WERI-Rb-1 (cell line): Measurements from ENCODE around the gene PGP.

ENCODE experiments used
- DNase-seq: peaks from one replicate; pipeline ENCODE4 v3.0.0-alpha.2; 2020
- H3K27ac ChIP-seq: fragments of 250-450 bp; sonication (Bioruptor Pico); 2 replicates; pipeline ENCODE4 v1.5.1; 2020; ENCODE audit warnings: mild to moderate bottlenecking, moderate library complexity
- H3K27me3 ChIP-seq: fragments of 250-450 bp; sonication (Bioruptor Pico); 2 replicates; pipeline ENCODE4 v1.5.1; 2021; ENCODE audit warnings: mild to moderate bottlenecking, low read depth, moderate library complexity; ENCODE audit not compliant: insufficient read depth, severe bottlenecking
- H3K36me3 ChIP-seq: fragments of 250-450 bp; sonication (Bioruptor Pico); 2 replicates; pipeline ENCODE4 v1.5.1; 2020; ENCODE audit warnings: mild to moderate bottlenecking, moderate library complexity
- H3K4me3 ChIP-seq: 2 replicates; pipeline ENCODE4 v1.5.1; 2011; ENCODE audit warnings: low read depth, mild to moderate bottlenecking, control low read depth, low read length
- H3K9me3 ChIP-seq: fragments of 250-450 bp; sonication (Bioruptor Pico); 2 replicates; pipeline ENCODE4 v1.5.1; 2021; ENCODE audit warnings: mild to moderate bottlenecking, moderate library complexity; ENCODE audit not compliant: severe bottlenecking
- CTCF ChIP-seq: IDR thresholded peaks from 2 replicates; pipeline ENCODE4 v1.5.1; 2011; ENCODE audit warnings: low read depth, mild to moderate bottlenecking, control low read depth, inconsistent platforms, low read length

The PGP gene

GRCh38 chr16:2173366-2173765, 41.3 kb downstream of the PGP start:
- H3K36me3 ChIP-seq: peaks cover 61% of the 10 kb centered on the region
- DNase-seq: no peak
- no peaks in the 10 kb centered on the region for H3K27me3 ChIP-seq
- H3K27ac ChIP-seq: no peak overlapping the region
- H3K9me3 ChIP-seq: no peaks in the 10 kb centered on the region
- H3K4me3 ChIP-seq: no peak overlapping the region
- no peak for TF ChIP-seq CTCF

- H3K36me3 ChIP-seq: peaks cover 61% of the 10 kb centered on the region
- no peak for TF ChIP-seq CTCF
Measured at GRCh38 chr16:2172688-2173335, 41.8 kb downstream of the PGP start.

GRCh38 chr16:2171601-2172178, 43.0 kb downstream of the PGP start:
- Histone ChIP-seq H3K27ac (no peak overlapping the region), H3K9me3 (no peaks in the 10 kb centered on the region), H3K4me3 (no peak overlapping the region), H3K36me3 (peaks cover 60% of the 10 kb centered on the region), H3K27me3 (no peaks in the 10 kb centered on the region)
- no peak for DNase-seq
- TF ChIP-seq CTCF: no peak

More at GRCh38 chr16:2172688-2173335, 41.8 kb downstream of the PGP start:
- Histone ChIP-seq H3K4me3 (no peak overlapping the region), H3K27ac (no peak overlapping the region), H3K27me3 (no peaks in the 10 kb centered on the region), H3K9me3 (no peaks in the 10 kb centered on the region)
- DNase-seq: no peak

- H3K27ac ChIP-seq: no peak overlapping the region
- no peaks in the 10 kb centered on the region for H3K9me3 ChIP-seq
- H3K4me3 ChIP-seq: no peak overlapping the region
- TF ChIP-seq CTCF: no peak
- peaks cover 62% of the 10 kb centered on the region for H3K36me3 ChIP-seq
- DNase-seq: no peak
- H3K27me3 ChIP-seq: no peaks in the 10 kb centered on the region
Measured at GRCh38 chr16:2170587-2171435, 43.8 kb downstream of the PGP start.

GRCh38 chr16:2170080-2170479, 44.6 kb downstream of the PGP start:
- Histone ChIP-seq H3K27me3 (no peaks in the 10 kb centered on the region), H3K36me3 (peaks cover 56% of the 10 kb centered on the region), H3K4me3 (no peak overlapping the region), H3K27ac (no peak overlapping the region), H3K9me3 (no peaks in the 10 kb centered on the region)
- DNase-seq: no peak
- TF ChIP-seq CTCF: no peak
